Nucleus accumbens (tissue), 56 donors: ENCODE measurements around the gene USP35.
A peak's percentile ranks its signal among the peaks of the same experiment; 100 is the strongest.

Experiments used
- DNase-seq, 56 donors: peaks; one replicate each; lab custom pipeline; 2025; lab: John Stamatoyannopoulos, UW

Gene USP35

GRCh38 chr11:78195917-78196560, 7.3 kb downstream of the USP35 start:
- no peak for DNase-seq

DNA sequence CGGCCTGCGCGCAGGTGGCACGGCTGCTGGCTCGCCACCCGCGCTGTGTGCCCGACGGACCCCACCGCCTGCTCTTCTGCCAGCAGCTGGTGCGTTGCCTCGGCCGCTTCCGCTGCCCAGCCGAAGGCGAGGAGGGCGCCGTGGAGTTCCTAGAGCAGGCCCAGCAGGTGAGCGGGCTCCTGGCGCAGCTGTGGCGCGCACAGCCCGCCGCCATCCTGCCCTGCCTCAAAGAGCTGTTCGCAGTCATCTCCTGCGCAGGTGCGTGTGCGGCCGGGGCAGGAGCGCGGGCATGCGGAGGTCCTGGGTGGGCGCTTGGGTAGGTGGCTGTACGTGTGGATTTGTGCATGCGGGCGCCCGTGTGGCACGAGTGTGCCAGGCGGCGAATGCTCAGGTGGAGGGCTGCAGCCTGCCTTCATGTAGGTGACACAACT, 8.0 kb downstream of the USP35 start:
- DNase-seq = no peak

DNA sequence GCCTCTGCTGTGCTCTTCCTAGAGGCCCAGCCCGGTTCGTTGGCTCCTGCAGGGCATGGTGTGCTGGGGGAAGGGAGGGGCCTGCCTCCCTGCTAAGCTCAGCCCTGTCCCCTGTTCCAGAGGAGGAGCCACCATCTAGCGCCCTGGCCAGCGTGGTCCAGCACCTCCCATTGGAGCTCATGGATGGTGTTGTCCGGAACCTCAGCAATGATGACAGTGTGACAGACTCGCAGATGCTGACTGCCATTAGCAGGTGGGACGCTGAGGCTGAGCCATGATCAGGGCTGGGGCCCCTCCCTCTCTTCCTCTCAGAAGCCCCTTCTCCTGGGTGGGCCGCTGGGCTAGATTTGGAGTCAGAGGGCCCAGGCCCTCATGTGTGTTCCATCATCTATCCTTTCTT, 9.1 kb downstream of the USP35 start:
- no peak for DNase-seq

DNA sequence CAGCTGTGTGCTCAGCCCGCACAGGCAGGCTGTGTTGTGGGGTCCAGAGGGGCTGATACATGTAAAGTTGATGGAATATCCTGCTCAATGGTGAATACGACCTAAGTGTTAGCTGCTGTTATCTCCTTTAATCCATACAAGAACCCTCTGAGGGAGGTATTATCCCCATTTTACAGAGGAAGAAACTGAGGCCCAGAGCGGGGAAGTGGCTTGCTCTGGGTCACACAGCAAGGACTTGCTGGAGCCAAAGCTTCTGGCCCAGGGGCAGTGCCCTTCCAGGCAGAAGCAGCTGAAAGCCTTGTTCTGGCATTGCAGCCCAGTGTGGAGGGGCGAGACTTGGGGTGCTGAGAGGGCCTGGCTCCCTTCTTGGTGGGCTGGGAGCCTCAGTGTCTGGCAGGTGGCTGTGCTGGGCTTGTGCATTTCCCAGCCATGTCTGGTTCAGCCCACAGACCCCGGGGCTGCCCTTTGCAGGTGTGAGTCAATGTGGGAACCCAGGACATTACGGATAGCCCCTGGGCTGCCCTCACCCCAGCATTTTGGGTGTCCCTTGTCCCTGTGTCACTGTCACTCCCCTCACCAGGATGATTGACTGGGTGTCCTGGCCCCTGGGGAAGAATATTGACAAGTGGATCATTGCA, 10.4 kb downstream of the USP35 start:
- DNase-seq = no peak

- DNase-seq = no peak
Measured at GRCh38 chr11:78199653-78200015, 10.9 kb downstream of the USP35 start.

- DNase-seq = no peak
Measured at GRCh38 chr11:78200061-78200460, 11.3 kb downstream of the USP35 start.

DNA sequence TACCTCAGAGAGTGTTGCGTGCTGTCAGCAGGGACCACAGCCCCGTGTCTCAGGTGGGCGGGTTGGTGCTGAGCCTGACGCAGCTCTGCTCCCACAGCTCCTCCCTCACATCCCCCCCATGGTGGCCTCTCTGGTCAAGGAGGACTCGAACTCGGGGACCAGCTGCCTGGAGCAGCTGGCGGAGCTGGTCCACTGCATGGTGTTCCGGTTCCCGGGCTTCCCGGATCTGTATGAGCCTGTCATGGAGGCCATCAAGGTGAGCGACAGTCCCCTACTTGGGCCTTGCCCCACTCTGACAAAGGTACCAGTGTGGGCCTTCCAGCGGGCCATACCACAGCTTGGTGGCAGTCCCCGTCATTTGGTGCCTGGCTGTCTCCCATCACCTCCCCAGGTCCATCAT, 11.8 kb downstream of the USP35 start:
- DNase-seq = no peak

GRCh38 chr11:78201096-78201818, 12.5 kb downstream of the USP35 start:
- DNase-seq = no peak

DNA sequence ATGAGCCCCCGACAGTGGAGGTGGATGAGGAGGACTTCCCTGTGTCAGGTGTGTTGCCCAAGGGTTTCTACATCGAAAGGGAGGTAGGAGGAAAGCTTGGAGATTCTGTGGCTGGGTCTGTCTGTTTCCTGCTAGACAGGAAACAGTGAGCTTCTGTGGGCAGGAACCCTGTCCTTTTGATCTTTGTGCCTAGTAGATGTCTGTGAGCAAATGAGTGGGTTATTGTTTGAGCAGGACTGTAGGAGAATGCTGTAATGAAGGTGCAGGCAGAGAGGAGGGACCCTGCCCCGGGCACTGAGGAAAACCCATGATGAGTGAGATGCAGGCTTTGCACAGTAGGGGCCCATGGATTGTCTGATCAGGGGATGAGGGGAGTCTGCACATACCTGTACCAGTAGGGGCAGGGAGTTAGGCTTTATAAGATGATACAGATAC, 14.0 kb downstream of the USP35 start:
- no peak for DNase-seq

DNA sequence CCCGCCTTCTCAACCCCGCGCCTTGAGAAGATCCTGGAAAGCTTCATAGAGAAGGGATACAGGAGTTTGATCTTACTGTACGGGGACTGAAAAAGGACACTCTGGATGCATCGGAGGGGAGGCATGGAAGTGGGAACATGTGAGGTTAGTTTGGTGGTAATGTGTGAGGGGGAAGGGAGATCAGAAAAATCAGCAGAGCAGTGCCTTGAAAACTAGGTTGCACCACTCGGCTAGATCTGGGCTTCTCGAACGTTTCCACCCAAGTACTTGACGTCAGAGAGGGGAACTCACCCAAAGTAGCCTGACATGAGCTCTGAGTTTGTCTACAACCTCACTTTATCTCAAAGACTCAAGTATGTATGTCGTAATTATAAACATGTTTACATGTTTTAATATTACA, 14.5 kb downstream of the USP35 start:
- DNase-seq = no peak

DNA sequence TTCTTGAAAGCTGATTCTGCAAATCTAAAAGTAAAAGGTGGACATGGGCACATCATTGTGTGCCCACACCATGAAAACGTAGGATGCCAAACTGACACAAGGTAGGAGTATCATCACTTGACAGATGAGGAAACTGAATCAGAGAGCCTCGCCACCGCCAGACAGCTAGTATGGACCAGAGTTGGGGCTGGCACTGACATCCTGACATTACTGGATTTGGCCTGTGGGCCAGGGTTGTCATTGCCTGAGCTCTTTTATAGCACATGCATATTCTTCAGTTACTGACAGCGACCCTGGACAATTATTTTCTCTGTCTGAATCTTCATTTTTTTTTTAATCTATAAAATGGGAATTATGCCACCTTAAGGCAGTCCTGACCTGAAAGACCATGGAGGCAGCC, 16.5 kb downstream of the USP35 start:
- no peak for DNase-seq

DNA sequence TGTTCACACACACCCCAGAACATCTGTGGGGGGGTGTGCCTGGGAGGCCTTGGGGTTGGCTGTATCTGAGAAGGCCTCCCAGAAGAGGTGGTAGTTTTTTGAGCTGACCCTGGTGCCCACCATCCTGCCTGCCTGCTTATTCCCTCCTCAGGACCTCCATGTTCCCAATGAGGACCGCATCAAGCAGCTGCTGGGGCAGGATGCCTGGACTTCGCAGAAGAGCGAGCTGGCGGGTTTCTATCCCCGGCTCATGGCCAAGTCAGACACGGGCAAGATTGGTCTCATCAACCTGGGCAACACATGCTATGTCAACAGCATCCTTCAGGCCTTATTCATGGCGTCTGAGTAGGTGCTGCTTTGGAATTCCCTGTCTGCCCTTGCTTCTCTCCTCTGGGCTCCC, 17.0 kb downstream of the USP35 start:
- DNase-seq = no peak

- DNase-seq = no peak
Measured at GRCh38 chr11:78207532-78208256, 19.0 kb downstream of the USP35 start.

DNA sequence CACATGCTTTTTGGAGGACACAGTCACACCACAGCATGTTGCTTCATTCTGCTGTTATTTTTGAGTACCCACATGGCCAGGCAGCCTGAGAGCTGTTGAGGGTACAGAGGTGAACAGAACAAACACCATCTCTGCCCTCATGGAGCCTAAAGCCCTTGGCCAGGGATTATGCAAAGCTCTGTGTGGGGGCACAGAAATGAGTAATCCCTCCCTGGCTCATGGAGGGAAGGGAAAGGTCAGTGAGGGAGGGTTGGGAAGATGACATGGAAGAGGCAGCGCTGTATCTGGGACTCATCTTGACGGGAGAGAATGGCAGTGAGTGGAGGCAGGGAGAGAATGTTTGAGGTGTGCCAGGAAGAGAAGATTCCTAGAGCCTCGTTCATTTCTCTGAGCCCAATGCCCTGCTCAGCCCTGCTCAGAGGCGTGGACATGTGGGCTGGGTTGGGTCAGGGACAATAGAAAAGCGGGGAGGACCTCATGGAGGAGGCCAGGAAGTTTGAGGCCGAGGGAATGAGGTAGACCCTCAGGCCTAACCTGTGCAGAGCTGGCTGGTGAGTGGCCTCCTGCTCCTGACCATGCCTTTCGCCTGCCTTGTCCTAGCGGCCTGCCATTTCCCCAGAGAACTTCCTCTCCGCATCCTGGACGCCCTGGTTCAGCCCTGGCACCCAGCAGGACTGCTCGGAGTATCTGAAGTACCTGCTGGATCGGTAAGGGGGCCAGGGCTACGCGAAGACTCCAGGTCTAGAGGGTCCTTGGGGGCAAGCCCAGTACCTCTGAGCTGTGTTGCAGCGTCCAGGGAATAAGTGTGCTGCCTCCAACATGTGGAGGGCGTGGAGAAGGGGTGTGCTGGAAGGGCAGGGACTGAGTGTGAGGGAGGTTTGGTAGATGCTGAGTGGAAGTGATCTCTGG, 19.8 kb downstream of the USP35 start:
- no peak for DNase-seq

DNA sequence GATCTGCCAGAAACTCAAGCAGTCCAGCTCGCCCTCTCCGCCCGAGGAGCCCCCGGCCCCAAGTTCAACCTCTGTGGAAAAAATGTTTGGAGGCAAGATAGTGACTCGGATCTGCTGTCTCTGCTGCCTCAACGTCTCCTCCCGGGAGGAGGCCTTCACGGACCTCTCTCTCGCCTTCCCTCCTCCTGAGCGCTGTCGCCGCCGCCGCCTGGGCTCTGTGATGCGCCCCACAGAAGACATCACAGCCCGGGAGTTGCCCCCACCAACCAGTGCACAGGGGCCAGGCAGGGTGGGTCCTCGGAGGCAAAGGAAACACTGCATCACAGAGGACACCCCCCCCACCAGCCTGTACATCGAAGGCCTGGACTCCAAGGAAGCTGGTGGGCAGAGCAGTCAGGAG, 20.8 kb downstream of the USP35 start:
- DNase-seq = no peak

- DNase-seq = no peak
Measured at GRCh38 chr11:78210000-78210608, 21.4 kb downstream of the USP35 start.

GRCh38 chr11:78211565-78211964, 22.8 kb downstream of the USP35 start:
- no peak for DNase-seq

DNA sequence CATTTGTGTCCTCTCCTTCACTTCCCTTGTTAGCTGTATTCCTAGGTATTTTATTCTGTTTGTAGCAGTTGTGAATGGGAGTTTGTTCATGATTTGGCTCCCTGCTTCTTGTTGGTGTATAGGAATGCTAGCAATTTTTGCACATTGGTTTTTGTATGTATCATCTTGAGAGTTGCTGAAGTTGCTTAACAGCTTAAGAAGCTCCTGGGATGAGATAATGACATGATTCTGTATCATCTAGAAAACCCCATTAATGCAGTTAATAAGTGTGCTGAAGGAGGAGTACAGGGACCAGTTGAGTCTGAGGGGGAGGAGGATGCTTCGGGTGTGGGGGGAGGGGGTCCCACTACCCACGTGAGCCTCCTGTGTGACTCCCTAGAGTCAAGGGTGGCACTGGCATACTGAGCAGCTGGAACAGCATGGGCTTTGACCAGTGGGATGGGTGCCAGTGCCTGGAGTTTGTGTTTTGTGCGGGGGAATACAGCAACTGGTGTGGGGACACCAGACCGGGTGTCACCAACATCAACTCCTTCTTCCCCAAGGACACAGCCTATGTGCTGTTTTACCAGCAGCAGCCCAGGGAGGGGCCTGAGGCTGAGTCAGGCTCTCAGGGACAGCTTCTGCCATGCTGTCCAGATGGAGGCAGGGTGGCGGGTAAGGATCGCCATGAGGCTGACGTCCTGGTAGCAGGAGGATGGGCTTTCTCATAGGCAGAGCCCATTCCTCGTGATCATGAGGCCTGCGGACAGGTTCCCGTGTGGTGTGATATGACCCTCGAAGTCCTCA, 24.1 kb downstream of the USP35 start:
- peak in 22 of 56 donors; percentile 14 to 49 (median 24) for DNase-seq
